ENCODE measurements around the gene CENPE.
"Not testable (repeated sequence)": the region's sequence is repeated elsewhere in the genome, so short reads cannot be mapped to it uniquely, and the experiment has no call there.

Gene CENPE, protein sequence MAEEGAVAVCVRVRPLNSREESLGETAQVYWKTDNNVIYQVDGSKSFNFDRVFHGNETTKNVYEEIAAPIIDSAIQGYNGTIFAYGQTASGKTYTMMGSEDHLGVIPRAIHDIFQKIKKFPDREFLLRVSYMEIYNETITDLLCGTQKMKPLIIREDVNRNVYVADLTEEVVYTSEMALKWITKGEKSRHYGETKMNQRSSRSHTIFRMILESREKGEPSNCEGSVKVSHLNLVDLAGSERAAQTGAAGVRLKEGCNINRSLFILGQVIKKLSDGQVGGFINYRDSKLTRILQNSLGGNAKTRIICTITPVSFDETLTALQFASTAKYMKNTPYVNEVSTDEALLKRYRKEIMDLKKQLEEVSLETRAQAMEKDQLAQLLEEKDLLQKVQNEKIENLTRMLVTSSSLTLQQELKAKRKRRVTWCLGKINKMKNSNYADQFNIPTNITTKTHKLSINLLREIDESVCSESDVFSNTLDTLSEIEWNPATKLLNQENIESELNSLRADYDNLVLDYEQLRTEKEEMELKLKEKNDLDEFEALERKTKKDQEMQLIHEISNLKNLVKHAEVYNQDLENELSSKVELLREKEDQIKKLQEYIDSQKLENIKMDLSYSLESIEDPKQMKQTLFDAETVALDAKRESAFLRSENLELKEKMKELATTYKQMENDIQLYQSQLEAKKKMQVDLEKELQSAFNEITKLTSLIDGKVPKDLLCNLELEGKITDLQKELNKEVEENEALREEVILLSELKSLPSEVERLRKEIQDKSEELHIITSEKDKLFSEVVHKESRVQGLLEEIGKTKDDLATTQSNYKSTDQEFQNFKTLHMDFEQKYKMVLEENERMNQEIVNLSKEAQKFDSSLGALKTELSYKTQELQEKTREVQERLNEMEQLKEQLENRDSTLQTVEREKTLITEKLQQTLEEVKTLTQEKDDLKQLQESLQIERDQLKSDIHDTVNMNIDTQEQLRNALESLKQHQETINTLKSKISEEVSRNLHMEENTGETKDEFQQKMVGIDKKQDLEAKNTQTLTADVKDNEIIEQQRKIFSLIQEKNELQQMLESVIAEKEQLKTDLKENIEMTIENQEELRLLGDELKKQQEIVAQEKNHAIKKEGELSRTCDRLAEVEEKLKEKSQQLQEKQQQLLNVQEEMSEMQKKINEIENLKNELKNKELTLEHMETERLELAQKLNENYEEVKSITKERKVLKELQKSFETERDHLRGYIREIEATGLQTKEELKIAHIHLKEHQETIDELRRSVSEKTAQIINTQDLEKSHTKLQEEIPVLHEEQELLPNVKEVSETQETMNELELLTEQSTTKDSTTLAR (N-terminal part only)

DNA sequence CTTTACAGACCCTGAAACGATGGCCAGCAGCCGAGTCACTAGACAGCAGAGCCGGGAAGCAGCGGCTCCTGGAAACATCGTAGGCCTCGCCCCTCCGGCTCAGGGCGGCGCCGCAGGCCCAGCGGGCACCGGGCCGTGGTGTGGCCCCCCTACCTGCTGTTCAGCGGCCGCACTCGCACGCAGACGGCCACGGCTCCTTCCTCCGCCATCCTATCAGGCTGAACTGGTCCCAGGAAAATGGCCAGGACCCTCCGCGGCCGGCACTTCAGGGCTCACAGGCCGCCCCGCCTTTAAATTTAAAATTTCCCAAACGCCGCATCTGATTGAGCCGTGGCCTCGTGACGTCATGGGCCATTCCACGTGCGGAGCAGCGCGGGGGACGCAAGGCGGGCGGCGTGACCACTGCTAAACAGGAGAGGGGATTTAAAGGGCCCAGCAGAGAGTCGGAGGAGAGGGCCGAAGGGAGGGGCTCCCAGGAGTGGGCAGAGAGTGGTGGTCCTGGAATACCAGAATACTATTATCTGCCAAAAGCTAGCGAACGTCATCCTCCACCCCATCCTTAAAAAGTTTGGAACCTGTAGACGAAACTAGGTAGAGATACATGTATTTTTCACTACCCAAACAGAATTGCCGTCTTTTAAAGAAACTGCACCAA lies at the start of gene CENPE:
CENPE (minus strand) TSS at position 233 of the 655 bp plus-strand sequence; CDS start at position 209, 24 bp downstream.
- peak within 1 kb of the TSS; percentile 77 to 98 (median 90) for H3K4me3 ChIP-seq
- H3K27ac ChIP-seq: peak within 1 kb of the TSS in 20 of 21 experiments; percentile 61 to 95 (median 84)

DNA sequence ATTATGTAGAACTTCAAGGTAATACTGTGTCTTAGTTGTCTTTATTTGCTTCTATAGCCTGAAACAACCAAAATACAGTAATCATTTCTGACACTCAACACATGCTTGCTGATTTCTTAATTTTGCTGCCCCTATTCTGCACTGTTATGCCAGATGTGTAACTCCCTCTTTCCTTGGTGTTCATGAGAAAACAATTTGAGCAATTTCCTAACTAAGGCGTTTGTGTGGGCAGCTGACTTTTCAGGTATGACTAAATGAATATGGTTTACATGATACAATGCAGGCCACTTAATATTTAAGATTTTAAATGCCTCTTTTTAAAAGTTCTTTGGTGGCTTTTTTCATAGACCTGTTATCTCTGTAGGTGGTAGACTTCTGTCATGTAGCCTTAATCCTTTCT lies 46.1 kb upstream of the CENPE start:
- Histone ChIP-seq H3K27ac (no peak overlapping the region), H3K4me3 (no peak overlapping the region)

DNA sequence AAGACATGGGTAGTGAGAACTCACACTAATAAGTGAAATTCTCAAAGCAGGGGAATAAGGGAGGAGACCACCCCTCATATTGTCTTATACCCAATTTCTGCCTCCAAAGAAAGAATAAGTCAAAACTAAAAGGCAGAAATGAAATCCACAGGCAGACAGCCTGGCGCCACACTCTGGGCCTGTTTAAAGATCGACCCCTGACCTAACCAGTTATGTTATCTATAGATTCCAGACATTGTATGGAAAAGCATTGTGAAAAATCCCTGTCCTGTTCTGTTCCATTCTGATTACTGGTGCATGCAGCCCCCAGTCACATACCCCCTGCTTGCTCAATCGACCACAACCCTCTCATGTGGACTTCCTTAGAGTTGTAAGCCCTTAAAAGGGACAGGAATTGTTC lies 32.8 kb upstream of the CENPE start:
- H3K27ac ChIP-seq, H3K4me3 ChIP-seq: not testable (repeated sequence)

DNA sequence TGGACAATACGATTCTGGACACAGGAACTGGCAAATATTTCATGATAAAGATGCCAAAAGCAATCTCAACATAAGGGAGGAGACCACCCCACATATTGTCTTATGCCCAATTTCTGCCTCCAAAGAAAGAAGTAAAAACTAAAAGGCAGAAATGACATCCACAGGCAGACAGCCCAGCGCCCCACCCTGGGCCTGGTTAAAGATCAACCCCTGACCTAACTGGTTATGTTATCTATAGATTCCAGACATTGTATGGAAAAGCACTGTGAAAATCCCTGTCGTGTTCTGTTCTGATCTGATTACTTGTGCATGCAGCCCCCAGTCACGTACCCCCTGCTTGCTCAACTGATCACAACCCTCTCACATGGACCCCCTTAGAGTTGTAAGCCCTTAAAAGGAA lies 25.4 kb upstream of the CENPE start:
- not testable (repeated sequence) for H3K4me3 ChIP-seq, H3K27ac ChIP-seq

GRCh38 chr4:103207673-103208072 lies 9.5 kb upstream of the CENPE start:
- Histone ChIP-seq H3K4me3 (no peak overlapping the region), H3K27ac (no peak overlapping the region)

DNA sequence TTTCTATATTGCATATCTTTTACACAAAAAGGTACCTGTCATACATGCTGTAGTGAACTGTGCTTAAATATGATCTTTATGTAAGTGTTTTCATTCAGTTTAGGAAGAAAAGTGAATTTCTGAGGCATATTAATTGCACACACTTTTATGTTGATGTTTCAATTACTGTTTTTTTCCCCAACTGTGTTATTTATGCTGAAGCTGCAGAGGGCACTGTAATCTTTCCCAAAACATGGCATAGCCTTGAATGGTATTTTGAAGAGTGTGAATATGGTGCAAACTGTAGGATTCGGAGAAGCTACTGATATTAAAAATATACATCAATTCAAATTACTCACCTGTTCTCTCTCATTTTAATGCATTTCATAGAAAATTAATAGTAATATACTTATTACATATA lies 6.0 kb upstream of the CENPE start:
- H3K4me3 ChIP-seq: no peak overlapping the region
- H3K27ac ChIP-seq: no peak overlapping the region

DNA sequence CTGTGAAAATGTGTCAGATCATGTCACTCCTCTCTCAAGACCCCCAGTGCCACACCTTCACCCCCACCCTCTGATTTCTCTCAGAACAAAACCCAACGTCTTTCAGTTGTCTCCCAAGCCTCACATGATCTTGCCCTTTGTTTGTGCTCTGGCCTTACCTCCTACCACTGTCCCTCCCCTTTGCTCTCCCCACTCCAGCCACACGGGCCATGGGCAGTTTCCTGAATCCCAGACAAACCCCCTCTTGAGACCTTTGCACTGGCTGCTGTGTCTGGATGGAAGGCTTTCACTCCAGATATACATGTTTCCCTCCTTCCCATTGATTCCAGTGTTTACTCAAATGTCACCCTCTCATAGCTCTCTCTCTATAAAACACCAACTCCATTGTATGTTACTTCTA lies 3.6 kb upstream of the CENPE start:
- Histone ChIP-seq H3K4me3 (no peak overlapping the region), H3K27ac (no peak overlapping the region)

- Histone ChIP-seq H3K4me3 (no peak overlapping the region), H3K27ac (no peak overlapping the region)
Measured at GRCh38 chr4:103201253-103201652, 3.1 kb upstream of the CENPE start.

- Histone ChIP-seq H3K27ac (peak overlapping the region in 9 of 21 experiments; percentile 77 to 92 (median 89)), H3K4me3 (peak overlapping the region; percentile 77 to 98 (median 90))
Measured at GRCh38 chr4:103199009-103199408, 866 bp upstream of the CENPE start.

- H3K4me3 ChIP-seq: peak overlapping the region; percentile 77 to 98 (median 90)
- H3K27ac ChIP-seq: peak overlapping the region in 19 of 21 experiments; percentile 61 to 95 (median 86)
Measured at GRCh38 chr4:103197765-103198110, 405 bp downstream of the CENPE start.

GRCh38 chr4:103193457-103193856 lies 4.7 kb downstream of the CENPE start:
- H3K4me3 ChIP-seq: no peak overlapping the region
- no peak overlapping the region for H3K27ac ChIP-seq

- H3K4me3 ChIP-seq: no peak overlapping the region
- H3K27ac ChIP-seq: no peak overlapping the region
Measured at GRCh38 chr4:103171006-103171405, 27.1 kb downstream of the CENPE start.

GRCh38 chr4:103169750-103170149 lies 28.4 kb downstream of the CENPE start:
- H3K27ac ChIP-seq, H3K4me3 ChIP-seq: not testable (repeated sequence)

DNA sequence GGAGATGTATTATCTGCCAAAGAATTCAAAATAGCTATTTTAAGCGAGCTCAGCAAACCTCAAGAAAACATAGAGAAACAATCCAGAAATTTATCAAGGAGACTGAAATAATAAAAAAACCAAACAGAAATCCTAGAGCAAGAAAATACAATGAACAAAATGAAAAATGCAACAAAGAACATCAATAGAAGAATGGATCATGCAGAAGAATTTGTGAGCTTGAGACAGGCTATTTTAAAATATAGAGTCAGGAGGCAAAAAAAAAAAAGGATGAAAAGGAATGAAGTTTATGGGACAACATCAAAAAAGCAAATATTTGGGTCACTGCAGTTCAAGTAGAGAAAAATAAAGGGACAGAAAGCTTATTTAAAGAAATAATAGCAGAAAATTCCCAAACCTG lies 29.1 kb downstream of the CENPE start:
- H3K27ac ChIP-seq: no peak overlapping the region
- no peak overlapping the region for H3K4me3 ChIP-seq

DNA sequence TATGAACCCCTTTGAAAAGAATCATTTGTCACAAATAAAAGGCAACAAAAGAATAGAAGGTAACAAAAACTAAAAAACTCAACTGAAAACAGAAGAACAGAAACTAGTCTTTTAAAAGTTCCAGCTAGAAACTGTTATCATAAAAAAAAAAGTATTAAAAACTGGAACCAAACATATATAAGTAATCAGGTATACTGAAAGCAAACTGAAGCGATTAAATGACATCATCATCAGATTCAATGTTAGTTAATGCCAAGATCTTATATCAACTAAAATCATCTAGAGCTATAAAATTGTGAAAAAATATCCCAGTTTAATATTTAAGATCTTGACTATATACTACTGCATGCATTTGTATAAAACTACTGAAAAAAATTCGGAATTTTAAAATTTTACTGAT lies 36.0 kb downstream of the CENPE start:
- no peak overlapping the region for H3K4me3 ChIP-seq
- H3K27ac ChIP-seq: no peak overlapping the region

DNA sequence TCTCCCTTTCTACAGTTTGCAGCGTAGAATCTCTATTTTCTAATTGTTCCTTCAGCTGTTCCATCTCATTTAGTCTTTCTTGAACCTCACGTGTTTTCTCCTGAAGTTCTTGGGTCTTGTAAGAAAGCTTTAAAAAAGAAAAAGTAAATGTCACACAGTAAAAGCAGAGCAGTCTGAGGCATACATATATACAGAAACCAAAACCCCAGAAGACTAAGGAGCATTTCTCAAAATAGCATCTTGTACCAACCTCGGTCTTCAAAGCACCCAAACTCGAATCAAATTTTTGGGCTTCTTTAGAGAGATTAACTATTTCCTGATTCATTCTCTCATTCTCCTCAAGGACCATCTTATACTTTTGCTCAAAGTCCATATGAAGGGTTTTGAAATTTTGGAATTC lies 39.4 kb downstream of the CENPE start:
- no peak overlapping the region for H3K27ac ChIP-seq
- no peak overlapping the region for H3K4me3 ChIP-seq

DNA sequence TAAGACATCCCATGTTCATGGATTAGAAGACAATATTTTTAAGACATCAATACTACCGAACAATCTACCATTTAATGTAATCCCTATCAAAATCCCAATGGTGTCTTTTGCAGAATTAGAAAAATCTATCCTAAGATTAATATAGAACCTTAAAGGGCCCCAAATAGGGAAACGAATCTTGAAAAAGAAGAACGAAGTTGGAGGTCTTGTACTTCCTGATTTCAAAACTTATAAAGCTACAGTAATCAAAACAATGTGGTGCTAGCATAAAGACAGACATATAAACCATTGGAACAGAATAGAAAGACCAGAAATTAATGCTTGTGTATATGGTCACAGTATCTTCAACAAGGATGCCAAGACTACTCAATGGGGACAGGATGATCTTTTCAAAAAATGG lies 42.0 kb downstream of the CENPE start:
- Histone ChIP-seq H3K27ac (no peak overlapping the region), H3K4me3 (no peak overlapping the region)

GRCh38 chr4:103152381-103152780 lies 45.8 kb downstream of the CENPE start:
- H3K4me3 ChIP-seq: no peak overlapping the region
- H3K27ac ChIP-seq: no peak overlapping the region

DNA sequence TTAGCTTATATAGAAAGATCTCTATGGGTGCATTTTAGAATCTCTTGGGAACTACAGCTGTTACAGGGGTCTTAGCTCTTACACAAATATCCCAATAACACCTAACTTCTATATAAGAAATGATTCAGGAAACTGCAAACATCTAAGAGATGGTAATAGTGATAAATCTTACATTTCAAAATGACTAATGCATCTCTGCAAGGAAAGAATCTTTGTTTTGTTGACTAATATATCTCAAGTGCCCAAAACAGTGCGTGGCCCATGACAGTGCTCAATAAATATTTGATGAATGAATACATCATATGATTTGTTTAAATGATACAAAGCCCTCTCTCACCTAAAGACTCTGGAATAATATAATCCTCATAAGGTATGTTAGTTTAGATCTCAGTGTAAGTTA lies 47.5 kb downstream of the CENPE start:
- no peak overlapping the region for H3K27ac ChIP-seq
- no peak overlapping the region for H3K4me3 ChIP-seq

- H3K4me3 ChIP-seq: no peak overlapping the region
- H3K27ac ChIP-seq: no peak overlapping the region
Measured at GRCh38 chr4:103144926-103145325, 53.2 kb downstream of the CENPE start.
